Eye (tissue), 1 donor: ENCODE data around the gene IGF1R.
"Not testable (repeated sequence)": the region's sequence is repeated elsewhere in the genome, so short reads cannot be mapped to it uniquely, and the experiment has no call there.

Source experiments
- DNase-seq: peaks from one replicate; pipeline ENCODE4 v3.0.0-alpha.2; 2015

Gene IGF1R

GRCh38 chr15:98951493-98952320, 303.4 kb downstream of the IGF1R start:
- DNase-seq = no peak

DNA sequence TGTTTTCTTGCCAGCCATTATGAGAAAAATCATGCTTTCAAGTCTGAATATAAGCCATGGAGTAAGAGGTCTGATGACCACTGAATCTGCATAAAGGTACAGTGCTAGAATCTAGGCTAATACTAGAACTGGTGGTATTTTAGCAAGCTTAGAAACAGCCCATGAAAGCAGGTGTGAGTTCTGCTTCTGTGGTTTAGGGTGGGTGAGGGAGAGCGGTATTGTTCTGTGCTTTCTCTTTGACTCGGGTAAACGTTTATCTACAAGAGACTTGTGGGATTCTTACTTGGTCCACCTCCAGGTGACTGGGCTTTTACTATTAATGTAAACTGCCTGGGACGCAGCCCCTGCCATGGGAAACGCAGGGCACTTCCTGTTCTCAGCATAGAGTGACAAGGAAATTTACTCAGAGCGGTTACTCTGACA, 304.1 kb downstream of the IGF1R start:
- DNase-seq = no peak

DNA sequence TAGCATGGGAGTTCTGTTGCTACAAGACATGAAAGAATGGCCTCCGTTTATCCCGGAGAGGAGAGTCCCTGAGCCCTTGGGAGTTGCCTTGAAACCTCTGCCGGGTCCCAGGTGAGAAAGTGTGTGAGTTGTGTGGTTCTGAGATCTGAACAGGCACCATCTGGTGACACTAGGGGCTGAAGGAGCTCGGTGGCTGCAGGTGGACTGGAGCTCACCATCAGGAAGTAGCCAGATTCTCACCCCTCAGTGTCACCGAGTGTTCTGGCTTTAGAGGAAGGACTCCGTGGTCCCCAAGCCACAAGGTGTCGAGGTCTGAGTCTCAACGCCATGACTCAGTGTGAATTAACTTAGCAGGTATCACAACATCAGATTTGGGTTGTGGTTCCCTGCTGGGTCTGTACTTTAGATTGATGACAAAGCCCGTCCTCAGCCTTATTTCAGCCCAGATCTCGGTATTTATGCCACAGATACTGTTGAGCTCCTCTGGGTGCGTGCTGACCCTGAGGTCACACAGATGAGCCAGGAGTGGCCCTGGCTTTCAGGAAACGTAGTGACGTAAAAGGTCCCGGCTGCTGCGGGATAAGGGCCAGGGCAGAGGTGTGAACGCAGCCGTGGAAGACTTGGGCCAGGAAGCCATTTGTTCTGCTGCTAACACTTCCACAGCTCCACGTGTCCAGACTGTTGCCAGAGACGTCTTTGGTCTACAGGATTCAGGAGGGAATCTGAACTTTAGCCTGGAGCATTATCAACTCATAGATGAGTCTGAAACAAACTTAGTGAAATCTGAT, 304.9 kb downstream of the IGF1R start:
- DNase-seq = no peak

DNA sequence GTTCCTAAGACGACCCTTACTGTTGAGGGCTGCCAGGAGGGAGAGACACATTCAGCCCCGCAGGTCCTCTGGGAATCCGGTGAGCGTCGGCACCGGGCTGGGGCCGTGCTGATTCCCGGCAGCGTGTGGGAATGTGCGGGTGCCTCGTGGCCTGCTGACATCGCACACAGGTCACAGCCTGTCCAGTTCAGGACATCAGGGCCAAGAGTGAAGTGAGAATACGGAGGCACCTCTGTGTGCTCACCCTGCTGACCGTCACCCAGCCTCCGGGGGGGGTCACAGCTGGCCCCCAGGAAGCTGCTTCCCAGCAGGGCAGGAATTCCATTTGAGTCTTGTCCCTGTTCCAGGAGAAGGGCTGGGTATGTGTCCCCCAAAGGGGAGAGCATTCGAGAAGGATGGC, 305.6 kb downstream of the IGF1R start:
- DNase-seq = no peak

DNA sequence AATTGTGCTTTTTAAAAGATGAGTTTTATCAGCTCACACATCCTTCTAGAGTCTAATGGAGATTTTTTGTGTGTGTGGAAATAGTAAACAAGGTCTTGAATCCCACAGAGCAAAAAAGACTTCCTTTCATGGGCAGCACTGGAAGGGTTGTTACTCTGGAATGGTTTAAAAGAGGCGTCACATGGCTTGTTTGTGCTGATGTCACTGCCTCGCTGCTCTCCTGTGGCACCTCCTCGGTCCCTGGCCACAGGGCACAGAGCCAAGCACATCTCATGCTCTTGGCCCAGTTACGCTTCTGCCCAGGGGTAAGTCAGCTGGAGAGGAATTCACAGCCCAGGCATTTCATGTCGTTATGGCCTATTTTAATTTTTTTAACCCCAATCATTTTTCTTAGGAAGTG, 306.1 kb downstream of the IGF1R start:
- DNase-seq = peak; percentile 45

DNA sequence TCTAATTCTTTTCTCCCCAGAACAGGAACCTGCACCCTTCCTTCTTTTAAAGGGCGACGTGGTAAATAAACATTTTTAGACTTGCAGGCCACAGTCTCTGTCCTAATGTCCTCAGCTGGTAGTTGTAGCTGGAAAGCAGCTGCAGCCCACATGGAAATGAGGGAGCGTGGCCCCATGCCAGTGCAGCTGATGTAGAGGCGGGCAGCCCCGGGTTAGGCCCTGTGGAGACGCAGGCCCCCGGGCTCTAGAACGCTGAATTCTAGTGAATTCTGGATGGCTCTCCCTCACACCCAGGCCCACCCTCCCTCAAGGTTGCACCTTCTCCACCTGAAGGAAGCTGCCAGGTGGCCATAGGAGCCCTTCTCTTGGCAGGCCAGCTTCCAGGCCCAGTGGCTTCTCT, 307.0 kb downstream of the IGF1R start:
- no peak for DNase-seq

- DNase-seq = no peak
Measured at GRCh38 chr15:98955961-98956723, 307.8 kb downstream of the IGF1R start.

GRCh38 chr15:98956796-98957553, 308.6 kb downstream of the IGF1R start:
- no peak for DNase-seq

DNA sequence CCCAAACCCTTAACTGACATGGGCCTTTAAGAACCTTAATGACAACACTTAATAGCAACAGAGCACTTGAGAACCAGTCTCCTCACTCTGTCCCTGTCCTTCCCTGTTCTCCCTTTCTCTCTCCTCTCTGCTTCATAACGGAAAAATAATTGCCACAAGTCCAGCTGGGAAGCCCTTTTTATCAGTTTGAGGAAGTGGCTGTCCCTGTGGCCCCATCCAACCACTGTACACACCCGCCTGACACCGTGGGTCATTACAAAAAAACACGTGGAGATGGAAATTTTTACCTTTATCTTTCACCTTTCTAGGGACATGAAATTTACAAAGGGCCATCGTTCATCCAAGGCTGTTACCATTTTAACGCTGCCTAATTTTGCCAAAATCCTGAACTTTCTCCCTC, 309.3 kb downstream of the IGF1R start:
- DNase-seq = no peak

DNA sequence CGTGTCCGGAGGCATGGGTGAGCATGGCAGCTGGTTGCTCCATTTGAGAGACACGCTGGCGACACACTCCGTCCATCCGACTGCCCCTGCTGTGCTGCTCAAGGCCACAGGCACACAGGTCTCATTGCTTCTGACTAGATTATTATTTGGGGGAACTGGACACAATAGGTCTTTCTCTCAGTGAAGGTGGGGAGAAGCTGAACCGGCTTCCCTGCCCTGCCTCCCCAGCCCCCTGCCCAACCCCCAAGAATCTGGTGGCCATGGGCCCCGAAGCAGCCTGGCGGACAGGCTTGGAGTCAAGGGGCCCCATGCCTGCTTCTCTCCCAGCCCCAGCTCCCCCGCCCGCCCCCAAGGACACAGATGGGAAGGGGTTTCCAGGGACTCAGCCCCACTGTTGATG, 309.7 kb downstream of the IGF1R start:
- DNase-seq = no peak

GRCh38 chr15:98958918-98959639, 310.7 kb downstream of the IGF1R start:
- DNase-seq = no peak

DNA sequence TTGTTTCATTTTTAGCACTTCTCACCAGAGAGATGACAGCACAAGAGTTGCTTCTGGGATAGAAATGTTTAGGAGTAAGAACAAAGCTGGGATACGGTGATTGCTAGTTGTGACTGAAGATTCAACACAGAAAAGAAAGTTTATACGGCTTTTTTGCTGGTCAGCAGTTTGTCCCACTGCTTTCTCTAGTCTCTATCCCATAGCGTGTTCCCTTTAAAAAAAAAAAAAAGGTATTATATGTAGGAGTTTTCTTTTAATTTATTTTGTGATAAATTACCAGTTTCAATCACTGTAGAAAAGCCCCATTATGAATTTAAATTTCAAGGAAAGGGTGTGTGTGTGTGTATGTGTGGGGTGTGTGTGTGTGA, 311.3 kb downstream of the IGF1R start:
- DNase-seq = no peak

DNA sequence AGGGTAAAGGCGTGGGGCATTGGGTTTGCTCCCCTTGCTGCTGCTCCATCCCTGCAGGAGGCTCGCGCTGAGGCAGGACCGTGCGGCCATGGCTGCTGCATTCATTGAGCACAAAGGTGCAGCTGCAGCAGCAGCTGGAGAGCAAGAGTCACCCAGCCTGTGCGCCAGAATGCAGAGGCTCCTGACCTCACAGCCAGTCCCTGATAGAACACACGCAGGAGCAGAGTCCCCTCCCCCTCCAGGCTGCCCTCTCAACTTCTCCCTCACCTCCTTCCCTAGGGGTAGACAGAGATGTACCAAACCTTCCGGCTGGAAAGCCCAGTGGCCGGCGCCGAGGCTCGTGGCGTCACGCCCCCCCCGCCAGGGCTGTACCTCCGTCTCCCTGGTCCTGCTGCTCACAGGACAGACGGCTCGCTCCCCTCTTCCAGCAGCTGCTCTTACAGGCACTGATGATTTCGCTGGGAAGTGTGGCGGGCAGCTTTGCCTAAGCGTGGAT, 312.3 kb downstream of the IGF1R start:
- DNase-seq = no peak

- no peak for DNase-seq
Measured at GRCh38 chr15:98963444-98963843, 315.1 kb downstream of the IGF1R start.

- DNase-seq = peak; percentile 30
Measured at GRCh38 chr15:98964466-98965133, 316.3 kb downstream of the IGF1R start.

DNA sequence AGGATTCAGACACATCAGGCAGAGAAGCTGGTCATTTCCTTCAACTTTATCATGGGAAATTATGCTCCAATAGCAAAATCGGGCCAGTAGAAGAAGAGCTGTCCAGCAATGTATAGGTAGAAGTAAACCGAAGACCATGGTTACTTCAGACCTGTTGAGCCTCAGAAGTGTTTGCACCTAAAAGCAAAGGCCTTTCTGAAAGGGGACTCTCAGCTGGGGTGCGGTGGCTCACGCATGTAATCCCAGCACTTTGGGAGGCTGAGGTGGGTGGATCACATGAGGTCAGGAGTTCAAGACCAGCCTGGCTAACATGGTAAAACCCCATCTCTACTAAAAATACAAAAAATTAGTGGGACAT, 316.8 kb downstream of the IGF1R start:
- DNase-seq = not testable (repeated sequence)

DNA sequence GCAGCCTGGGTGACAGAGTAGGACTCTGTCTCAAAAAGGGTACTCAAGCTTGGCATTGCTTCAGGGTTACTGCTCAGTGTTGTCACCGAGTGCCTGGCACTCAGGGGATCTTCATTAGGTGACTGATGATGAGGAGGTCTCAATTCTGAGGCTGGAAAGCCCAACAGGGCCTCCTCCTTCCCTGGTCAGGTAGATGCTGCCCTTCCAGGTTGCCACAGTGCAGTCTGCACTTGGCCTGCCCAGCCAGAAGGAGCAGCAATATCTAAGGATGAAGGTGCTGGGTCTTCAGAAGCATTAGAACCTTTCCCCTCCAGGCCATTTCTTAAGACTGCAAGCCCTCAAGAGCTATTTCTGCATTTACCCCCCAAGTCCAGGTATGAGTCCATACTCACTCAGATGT, 317.3 kb downstream of the IGF1R start:
- no peak for DNase-seq

DNA sequence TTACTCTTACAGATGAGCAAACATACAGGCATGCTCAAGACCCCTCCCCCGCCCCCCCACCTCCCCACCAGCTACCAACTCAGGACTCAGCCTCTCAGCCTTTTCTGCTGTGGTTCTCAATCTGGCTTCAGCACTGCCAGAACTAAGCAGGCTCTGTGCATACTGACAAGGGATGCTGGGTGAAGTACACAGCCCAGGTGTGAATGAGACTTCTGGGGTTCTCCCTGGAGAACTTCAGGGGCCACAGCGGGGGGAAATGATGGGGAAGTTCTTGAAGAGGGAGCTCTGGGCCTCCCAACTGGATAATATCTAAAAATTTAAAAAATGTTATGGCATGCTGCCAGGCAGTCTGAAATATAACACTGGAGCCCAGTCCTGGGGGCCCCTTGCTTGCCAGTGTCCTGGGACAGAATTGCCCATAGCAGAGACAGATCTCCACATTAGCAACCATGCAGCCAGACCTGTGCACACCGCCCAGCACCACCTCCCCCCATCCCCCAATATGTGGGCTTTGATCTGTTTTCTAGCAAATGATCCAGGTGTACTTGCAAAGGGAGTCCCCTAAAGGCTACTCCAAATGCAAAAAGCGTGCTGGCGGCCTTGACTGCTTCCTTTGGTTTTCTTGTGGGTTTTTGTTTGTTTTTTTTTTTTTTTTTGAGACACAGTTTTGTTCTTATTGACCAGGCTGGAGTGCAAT, 317.9 kb downstream of the IGF1R start:
- peak; percentile 61 for DNase-seq

DNA sequence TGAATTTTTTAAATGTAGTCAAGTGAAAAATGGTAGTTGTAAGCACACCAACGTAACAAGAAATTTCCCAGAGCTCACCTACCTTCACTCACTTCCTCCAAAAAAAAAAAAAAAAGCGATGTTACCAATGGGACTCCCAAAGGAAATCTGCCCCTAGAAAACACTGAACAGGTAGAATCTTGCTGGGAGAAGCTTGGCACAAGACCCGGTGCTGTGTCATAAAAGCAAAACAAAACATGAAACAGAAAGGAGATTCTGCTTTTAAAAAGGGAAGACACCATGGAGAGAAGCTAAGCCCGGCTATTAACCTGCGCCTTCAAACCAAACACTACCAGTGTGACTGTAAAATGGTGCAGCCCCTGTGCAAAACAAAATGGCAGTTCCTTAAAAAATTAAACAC, 318.8 kb downstream of the IGF1R start:
- DNase-seq = no peak

- DNase-seq = no peak
Measured at GRCh38 chr15:98967916-98968315, 319.6 kb downstream of the IGF1R start.

DNA sequence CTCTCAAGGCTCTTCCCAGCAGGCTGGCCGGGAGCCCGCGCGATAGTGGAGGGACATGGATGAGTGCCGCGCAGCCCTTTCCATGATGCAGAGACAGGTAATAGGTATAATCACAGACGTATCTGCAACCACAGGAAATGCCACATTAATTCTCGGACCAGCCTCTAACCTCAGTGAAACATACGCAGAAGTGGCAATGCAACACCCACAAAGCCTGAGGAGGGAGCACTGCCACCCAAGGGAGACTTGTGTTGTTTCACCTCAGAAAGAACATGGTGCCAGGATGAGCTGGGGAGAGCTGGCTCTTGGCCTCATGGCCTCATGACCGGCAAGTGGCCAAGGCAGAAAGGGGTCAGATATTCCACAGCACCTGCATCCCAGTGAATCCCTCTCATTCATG, 320.2 kb downstream of the IGF1R start:
- DNase-seq = no peak
